ENCODE measurements around the gene PASD1.
"Not testable (repeated sequence)": the region's sequence is repeated elsewhere in the genome, so short reads cannot be mapped to it uniquely, and the experiment has no call there.

The PASD1 gene

GRCh38 chrX:151631822-151632221 lies 68.3 kb downstream of the PASD1 start:
- no peak for DNase-seq

GRCh38 chrX:151633157-151633556 lies 69.7 kb downstream of the PASD1 start:
- no peak for DNase-seq

DNA sequence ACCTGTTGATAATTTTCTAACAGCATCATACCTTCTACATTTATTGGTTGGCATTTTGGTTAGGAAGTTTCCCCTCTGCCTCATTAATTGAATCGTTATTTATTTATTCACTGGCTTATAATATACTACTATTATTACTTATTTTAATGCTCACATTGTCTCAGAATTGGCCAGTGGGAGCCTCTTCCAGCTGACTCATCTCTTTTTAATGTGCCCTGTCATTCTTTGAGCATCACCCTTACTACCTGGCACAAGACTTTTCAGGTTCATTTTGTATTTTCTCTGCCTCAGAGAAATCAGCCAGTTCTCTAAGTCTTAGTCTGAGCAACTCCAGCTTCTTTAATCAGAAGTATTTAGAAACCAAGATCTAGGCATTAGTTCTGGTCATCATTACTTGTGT lies 71.5 kb downstream of the PASD1 start:
- no peak for DNase-seq

GRCh38 chrX:151641564-151641963 lies 78.1 kb downstream of the PASD1 start:
- no peak for DNase-seq

GRCh38 chrX:151675121-151675746 lies 111.8 kb downstream of the PASD1 start:
- no peak for DNase-seq

DNA sequence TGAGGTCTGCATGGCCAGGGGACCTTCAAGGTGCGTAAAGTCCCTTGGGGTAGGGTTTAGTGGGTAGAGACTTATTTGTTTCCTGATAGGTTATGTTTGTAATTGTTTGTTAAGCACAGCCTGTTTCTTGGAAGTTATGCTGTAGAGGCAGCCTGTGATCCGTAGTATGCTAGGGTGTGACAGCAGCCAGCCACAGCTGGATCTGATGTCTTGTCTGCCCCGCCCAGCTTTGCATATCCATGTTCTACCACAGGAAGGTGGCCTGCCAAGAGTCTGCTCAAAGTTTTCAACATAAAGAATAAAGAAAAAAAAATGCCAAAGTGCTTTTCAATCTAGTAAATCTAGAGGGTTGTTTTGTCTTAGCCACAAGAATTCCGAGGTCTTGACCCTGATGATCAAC lies 112.7 kb downstream of the PASD1 start:
- DNase-seq: no peak

DNA sequence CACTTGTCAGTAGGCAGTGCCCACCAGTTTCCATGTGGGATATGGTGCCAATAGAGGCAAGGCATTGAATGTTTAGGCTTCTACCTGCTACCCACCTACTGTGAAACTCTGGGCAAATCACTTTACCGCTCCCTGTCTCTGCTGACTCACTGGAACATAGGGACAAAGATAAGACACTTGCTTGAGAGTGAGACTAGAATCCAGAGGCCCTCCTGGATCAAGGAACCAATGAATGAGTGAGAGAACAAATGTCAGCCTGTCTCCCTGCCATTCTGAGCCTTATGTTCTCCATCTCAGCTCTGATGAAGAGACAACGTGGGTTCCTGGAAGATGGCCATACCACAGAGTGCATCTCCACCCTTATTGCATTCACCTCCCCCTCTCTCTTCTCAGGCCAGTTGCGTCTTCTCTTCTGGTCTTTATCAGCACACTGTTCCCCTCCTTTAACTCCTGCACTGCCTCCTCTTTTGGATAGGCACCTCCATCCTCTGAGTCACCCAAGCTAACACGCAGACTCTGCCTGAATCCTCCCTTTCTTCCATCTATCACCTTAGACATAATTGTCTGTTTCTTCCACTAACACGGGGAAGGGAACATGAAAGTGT lies 116.4 kb downstream of the PASD1 start:
- DNase-seq: no peak

DNA sequence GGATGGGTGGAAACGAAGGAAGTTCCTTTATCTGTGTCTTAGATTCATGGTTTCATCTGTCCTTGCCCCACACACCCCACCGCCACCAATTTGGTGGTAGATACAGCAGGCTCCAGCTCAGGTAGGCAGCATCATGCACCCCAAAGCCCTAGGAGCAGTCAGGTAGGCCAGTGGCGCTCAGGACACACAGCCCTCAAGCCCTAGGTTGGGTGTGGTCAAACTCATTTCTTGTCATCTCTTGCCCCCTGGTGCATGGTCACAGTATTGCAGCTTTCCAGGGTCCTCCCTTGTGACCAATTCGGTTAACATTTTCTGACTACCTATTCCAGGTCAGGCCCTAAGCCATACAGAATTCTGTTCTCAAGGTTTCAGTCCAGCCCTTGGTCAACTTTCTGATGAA lies 117.3 kb downstream of the PASD1 start:
- DNase-seq: no peak

DNA sequence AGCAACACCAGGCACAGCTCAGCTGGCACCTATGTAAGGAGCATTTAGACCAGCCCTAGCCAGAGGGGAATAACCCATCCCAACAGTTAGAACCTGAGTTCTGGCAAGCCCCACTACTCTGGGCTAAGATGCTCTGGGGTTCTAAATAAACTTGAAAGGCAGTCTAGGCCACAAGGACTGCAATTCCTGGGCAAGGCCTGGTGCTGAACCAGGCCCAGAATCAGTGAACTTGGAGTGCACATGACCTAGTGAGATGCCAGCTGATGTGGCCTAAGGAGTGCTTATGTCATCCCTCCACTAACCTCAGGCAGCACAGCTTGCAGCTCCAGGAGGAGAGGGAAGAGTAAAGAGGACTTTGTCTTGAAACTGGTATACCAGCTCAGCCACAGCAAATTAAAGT lies 124.2 kb downstream of the PASD1 start:
- no peak for DNase-seq

DNA sequence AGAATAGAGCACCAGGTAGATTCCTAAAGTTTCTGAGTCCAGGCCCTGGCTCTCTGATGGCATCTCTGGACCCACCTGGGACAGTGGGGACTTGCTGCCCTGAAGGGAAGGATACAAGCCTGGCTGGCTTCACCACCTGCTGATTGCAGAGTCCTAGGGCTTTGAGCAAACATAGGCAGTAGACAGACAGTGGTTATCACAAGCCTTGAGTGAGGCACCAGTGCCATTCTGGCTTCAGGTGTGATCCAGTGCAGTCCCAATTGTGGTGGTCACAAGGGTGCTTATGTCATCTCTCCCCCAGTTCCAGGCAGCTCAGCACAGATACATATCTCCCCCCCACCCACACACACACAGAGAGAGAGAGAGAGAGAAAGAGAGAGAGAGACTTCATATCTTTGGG lies 125.2 kb downstream of the PASD1 start:
- DNase-seq: no peak

DNA sequence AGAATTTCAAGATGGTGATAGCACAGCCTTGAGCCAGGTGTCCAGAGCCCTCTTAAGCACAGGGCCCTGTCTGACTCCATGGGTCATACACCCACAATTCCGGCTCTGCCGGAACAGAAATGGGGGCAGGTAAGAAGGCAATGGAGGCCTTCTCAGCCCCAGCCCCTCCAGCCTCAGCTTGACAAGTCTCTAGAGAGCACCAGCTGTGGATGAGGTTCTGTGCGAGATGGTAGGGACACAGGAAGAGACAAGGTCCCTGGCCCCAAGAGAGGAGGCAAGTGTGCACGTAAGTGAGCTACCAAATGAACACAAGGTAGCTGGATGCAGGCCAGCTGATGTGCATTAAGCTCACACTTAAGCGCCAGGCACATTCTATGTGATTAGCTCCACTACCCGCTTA lies 129.3 kb downstream of the PASD1 start:
- DNase-seq: no peak

DNA sequence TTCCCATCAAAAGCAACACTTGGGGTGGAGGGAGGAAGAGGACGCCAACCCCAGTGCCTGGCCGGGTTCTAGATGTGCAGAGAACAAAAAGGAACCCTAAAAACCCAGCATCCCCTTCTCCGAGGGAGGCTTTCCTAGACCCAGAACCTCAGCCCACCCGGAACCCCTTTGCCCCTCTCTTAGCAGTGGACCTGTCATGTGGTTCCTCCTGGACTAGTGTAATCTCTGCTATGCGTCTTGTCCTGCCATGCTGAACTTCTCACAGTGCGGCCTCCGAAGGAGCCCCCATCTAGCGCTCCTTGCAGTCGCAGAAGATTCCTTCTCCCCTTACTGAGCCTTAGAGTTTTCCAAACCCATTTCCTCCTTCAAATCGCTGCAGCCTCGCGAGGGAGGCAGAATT lies 130.6 kb downstream of the PASD1 start:
- DNase-seq: no peak

DNA sequence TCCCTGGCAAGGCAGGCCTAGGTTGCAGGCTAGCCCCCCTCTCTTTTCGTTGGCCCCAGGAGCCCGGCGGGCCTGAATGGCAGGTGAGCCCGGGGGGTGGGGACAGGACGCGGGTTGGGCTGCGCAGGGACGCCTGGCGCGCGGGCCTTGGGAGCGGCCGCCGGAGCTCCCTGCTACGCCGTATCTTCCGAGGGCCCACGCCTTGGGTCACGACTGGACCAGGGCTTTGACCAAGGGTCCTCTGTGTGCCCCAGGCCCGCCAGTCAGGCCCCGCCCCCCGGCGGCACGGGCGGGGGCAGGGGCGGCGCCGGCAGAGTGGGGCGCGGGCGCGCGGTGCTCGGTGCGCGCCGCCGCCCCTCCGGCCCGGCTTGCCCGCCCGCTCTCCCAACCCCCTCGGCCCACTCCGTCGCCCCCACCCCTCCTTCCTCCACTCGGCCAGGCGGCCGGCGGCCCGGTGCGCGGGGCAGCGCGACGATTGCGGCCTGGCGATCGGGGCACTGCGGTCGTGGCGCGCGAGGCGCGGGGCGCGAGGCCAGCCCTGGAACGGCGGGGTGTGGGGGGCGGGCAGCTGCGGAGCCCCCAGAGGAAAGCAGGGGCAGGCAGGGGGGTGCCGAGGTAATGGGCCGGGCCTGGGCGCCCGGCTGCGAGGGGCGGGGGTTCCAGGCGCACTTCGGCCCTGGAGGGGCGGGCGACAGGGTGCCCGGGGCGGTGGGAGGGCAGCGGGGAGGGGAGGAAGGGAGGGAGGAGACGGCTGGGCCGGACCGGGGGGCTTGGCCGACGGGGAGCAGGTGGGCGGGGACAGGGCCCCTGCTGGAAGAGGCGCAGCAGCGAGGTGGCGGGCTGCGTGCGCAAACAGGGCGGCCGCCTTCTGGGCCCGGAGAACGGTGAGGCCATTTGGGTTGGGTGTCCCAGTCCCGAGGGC lies 131.4 kb downstream of the PASD1 start, which contains the start of gene PRRG3:
PRRG3 (plus strand) TSS at position 798 of the 922 bp plus-strand sequence. CDS start 3,357 bp downstream, outside the sequence.
- DNase-seq: no peak

DNA sequence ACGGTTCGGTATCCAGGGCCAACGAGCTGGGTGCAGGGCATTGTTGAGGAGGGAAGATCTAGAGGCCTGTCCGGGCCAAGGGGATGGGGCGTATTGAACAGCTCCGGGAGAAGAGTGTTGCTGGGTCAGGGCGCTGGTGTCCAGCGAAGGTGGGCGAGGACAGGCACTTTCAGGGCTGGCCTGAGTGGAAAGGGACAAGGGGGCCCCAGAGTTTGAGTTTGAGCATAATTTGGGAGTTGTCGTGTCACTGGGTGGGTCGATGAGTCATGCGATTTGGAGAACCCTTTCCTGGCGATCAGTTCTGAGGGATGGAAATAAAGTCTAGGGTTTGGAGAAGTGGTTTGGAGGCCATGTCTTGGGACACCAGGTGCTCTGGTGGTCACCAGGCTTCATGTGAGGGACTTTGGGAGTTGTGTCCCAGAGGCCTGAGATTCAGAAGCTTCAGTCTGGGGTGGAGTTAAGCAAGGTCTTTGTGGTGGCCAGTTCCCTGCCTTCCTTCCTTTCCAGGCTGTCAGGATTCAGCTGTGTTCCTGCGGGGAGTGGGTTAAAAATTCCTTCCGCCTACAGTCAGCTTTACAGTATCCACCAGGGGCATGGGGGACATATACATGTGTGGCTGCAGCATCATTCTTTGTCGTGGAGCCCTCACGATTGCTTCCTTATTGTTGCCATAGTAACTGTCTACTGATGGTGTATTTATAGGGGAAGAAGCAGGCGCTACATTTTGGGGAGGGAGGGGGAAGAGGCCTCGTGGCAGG lies 132.3 kb downstream of the PASD1 start:
- DNase-seq: no peak

- DNase-seq: not testable (repeated sequence)
These were observed 133.6 kb downstream of the PASD1 start for GRCh38 chrX:151697082-151697481.

DNA sequence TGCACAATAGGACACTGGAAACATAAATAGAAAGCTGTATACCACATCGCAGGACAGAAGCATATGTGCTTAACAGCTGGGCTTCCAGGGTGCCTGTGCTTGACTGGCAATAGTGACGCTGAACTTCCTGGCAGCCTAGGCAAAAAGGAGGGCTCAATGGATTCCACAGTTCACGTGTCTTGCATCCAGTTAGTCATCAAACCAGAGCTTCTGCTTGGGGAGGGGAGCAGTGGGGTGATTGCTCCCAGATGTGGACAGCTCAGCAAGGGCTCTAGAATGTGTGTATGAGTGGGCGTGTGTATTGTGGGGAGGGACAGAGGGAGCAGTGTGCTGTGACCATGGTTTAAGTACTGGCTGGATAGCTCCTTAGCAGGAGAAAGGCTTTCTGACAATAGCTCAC lies 134.0 kb downstream of the PASD1 start:
- DNase-seq: peak; percentile 54

GRCh38 chrX:151698485-151698884 lies 135.0 kb downstream of the PASD1 start:
- no peak for DNase-seq

GRCh38 chrX:151699746-151700145 lies 136.3 kb downstream of the PASD1 start:
- no peak for DNase-seq

DNA sequence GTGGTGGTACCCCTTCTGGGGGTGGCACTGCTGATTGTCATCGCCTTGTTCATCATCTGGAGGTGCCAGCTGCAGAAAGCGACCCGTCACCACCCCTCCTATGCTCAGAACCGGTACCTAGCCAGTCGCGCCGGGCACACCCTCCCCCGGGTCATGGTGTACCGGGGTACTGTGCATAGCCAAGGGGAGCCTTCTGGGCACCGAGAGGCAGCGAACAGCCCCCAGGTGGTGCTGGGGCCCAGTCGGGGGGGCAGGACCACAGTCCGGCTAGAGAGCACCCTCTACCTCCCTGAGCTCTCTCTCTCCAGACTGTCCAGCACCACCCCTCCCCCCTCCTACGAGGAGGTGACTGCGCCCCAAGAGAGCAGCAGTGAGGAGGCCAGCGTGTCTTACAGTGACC lies 137.1 kb downstream of the PASD1 start:
- no peak for DNase-seq

GRCh38 chrX:151701071-151701470 lies 137.6 kb downstream of the PASD1 start:
- no peak for DNase-seq

DNA sequence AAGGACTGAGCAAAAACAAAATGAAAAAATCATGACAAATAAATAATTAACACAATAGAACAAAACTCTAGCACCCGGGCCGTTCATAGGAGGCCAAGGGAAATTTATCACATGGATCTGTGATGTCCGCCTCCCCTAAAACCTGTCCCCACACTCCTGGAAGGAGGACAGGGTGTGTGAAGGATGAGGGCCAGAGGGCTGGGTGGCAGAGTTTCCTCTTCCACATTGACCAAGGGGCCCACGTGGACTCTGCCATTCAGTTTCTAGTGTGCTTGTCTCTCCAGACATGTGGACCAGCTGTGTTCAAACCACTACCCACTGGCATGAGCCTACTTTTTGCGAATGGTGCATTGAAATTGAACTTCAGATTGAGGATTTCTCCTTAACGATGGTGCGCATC lies 138.1 kb downstream of the PASD1 start:
- no peak for DNase-seq

GRCh38 chrX:151702026-151702714 lies 138.7 kb downstream of the PASD1 start:
- no peak for DNase-seq

Data from NCI-H524 treated with DMSO at 0.1 percent for 48 hours (cell line).